H9 (cell line): ENCODE results near the gene LRRC8A. TPM values are rescaled to one million over a fixed set of nuclear protein-coding genes. Genes with fewer than 3 reads are reported as not detected.

Source experiments
- DNase-seq: peaks from one replicate; pipeline ENCODE4 v3.0.0-alpha.2; 2017
- H2AFZ ChIP-seq: one replicate; pipeline ENCODE4 v1.6.1; 2013; ENCODE audit warnings: mild to moderate bottlenecking, low read length, control low read depth, moderate library complexity
- H2AK5ac ChIP-seq: 2 replicates; pipeline ENCODE4 v1.6.1; 2013; ENCODE audit warnings: low read length, control low read depth, mixed read lengths; ENCODE audit not compliant: insufficient read length
- H2BK120ac ChIP-seq: one replicate; pipeline ENCODE4 v1.6.1; 2013; ENCODE audit warnings: low read depth, mild to moderate bottlenecking, low read length, control low read depth, inconsistent platforms; ENCODE audit not compliant: poor library complexity, severe bottlenecking
- H2BK12ac ChIP-seq: 2 replicates; pipeline ENCODE4 v1.6.1; 2013; ENCODE audit warnings: low read length, control low read depth, mixed read lengths, low read depth; ENCODE audit not compliant: insufficient read length
- H2BK15ac ChIP-seq: 2 replicates; pipeline ENCODE4 v1.6.1; 2013; ENCODE audit warnings: low read depth, low read length, control low read depth
- H2BK20ac ChIP-seq: one replicate; pipeline ENCODE4 v1.6.1; 2013; ENCODE audit warnings: low read depth, mild to moderate bottlenecking, low read length, control low read depth, inconsistent platforms; ENCODE audit not compliant: poor library complexity, severe bottlenecking
- H2BK5ac ChIP-seq: 2 replicates; pipeline ENCODE4 v1.6.1; 2013; ENCODE audit warnings: low read length, control low read depth, mixed read lengths; ENCODE audit not compliant: insufficient read length
- H3K14ac ChIP-seq: 2 replicates; pipeline ENCODE4 v1.6.1; 2013; ENCODE audit warnings: low read length, control low read depth; ENCODE audit not compliant: insufficient read depth
- H3K18ac ChIP-seq: 2 replicates; pipeline ENCODE4 v1.6.1; 2013; ENCODE audit warnings: low read depth, mild to moderate bottlenecking, mixed read lengths, low read length, control low read depth; ENCODE audit not compliant: insufficient read length
- H3K23ac ChIP-seq: 2 replicates; pipeline ENCODE4 v1.6.1; 2013; ENCODE audit warnings: low read length, control low read depth, mixed read lengths, low read depth; ENCODE audit not compliant: insufficient read length
- H3K23me2 ChIP-seq: 2 replicates; pipeline ENCODE4 v1.6.1; 2013; ENCODE audit warnings: low read depth, mild to moderate bottlenecking, mixed read lengths, low read length, control low read depth; ENCODE audit not compliant: insufficient read length, poor library complexity, severe bottlenecking
- H3K27ac ChIP-seq: 2 replicates; pipeline ENCODE4 v1.5.1; 2013; ENCODE audit warnings: low read length, control low read depth, mixed read lengths, low read depth; ENCODE audit not compliant: insufficient read length
- H3K27me3 ChIP-seq: 2 replicates; pipeline ENCODE4 v1.6.1; 2013; ENCODE audit warnings: low read length, control low read depth, inconsistent platforms; ENCODE audit not compliant: insufficient read depth
- H3K4ac ChIP-seq: 2 replicates; pipeline ENCODE4 v1.6.1; 2013; ENCODE audit warnings: low read depth, mild to moderate bottlenecking, control low read depth, inconsistent platforms, low read length, moderate library complexity
- H3K4me1 ChIP-seq: 2 replicates; pipeline ENCODE4 v1.6.1; 2013; ENCODE audit warnings: low read length, control low read depth, inconsistent platforms; ENCODE audit not compliant: insufficient read depth
- H3K4me2 ChIP-seq: 2 replicates; pipeline ENCODE4 v1.6.1; 2013; ENCODE audit warnings: low read length, control low read depth, mixed read lengths; ENCODE audit not compliant: insufficient read length, insufficient read depth
- H3K56ac ChIP-seq: 2 replicates; pipeline ENCODE4 v1.6.1; 2013; ENCODE audit warnings: low read depth, mild to moderate bottlenecking, mixed read lengths, low read length, control low read depth; ENCODE audit not compliant: insufficient read length
- H3K79me1 ChIP-seq: 2 replicates; pipeline ENCODE4 v1.6.1; 2013; ENCODE audit warnings: low read depth, mild to moderate bottlenecking, moderate library complexity, low read length, control low read depth, inconsistent platforms; ENCODE audit not compliant: insufficient read depth, poor library complexity, severe bottlenecking
- H3K79me2 ChIP-seq: 2 replicates; pipeline ENCODE4 v1.6.1; 2013; ENCODE audit warnings: low read length, control low read depth, inconsistent platforms; ENCODE audit not compliant: insufficient read depth
- H3K9ac ChIP-seq: 2 replicates; pipeline ENCODE4 v1.6.1; 2013; ENCODE audit warnings: low read length, control low read depth, mixed read lengths; ENCODE audit not compliant: insufficient read length; ENCODE audit errors: extremely low read depth
- H3K9me3 ChIP-seq: one replicate; pipeline ENCODE4 v1.6.1; 2013; ENCODE audit warnings: low read depth, low read length, inconsistent platforms; ENCODE audit not compliant: control insufficient read depth
- H3T11ph ChIP-seq: one replicate; pipeline ENCODE4 v1.6.1; 2013; ENCODE audit warnings: mild to moderate bottlenecking, low read length, control low read depth, inconsistent platforms
- H4K20me1 ChIP-seq: one replicate; pipeline ENCODE4 v1.6.1; 2013; ENCODE audit not compliant: control insufficient read depth, insufficient read length, insufficient read depth
- H4K5ac ChIP-seq: 2 replicates; pipeline ENCODE4 v1.6.1; 2013; ENCODE audit warnings: low read depth, mild to moderate bottlenecking, mixed read lengths, low read length, control low read depth; ENCODE audit not compliant: insufficient read length
- H4K8ac ChIP-seq: replicated peaks from 2 replicates; pipeline ENCODE4 v1.6.1; 2013; ENCODE audit warnings: low read length, control low read depth, mixed read lengths, low read depth; ENCODE audit not compliant: insufficient read length
- H4K91ac ChIP-seq: 2 replicates; pipeline ENCODE4 v1.6.1; 2013; ENCODE audit warnings: low read depth, mild to moderate bottlenecking, moderate library complexity, mixed read lengths, low read length, control low read depth; ENCODE audit not compliant: insufficient read length
- H3K27ac Mint-ChIP-seq, 3 experiments: 2 replicates in 2 of 3; 3 replicates in 1 of 3; pipeline ENCODE4 v1.8.0; 2020 to 2021; ENCODE audit warnings: mixed read lengths in 3 of 3, mild to moderate bottlenecking in 1 of 3, moderate library complexity in 1 of 3
- H3K27me3 Mint-ChIP-seq: 2 replicates; pipeline ENCODE4 v1.8.0; 2021; ENCODE audit warnings: low read depth, mild to moderate bottlenecking, moderate library complexity, mixed read lengths
- H3K36me3 Mint-ChIP-seq, 3 experiments: 2 replicates in 2 of 3; 3 replicates in 1 of 3; pipeline ENCODE4 v1.8.0; 2020 to 2021; ENCODE audit warnings: low read depth in 3 of 3, mixed read lengths in 3 of 3; ENCODE audit not compliant: insufficient read depth in 1 of 3
- H3K4me1 Mint-ChIP-seq, 2 experiments: 2 replicates each; pipeline ENCODE4 v1.8.0; 2020; ENCODE audit warnings: mixed read lengths in 2 of 2
- H3K4me3 Mint-ChIP-seq, 2 experiments: 2 replicates in 1 of 2; 3 replicates in 1 of 2; pipeline ENCODE4 v1.8.0; 2020 to 2021; ENCODE audit warnings: mild to moderate bottlenecking in 2 of 2, mixed read lengths in 2 of 2, moderate library complexity in 1 of 2
- H3K9me3 Mint-ChIP-seq, 2 experiments: 2 replicates in 1 of 2; 3 replicates in 1 of 2; pipeline ENCODE4 v1.8.0; 2020; ENCODE audit warnings: mild to moderate bottlenecking in 2 of 2, mixed read lengths in 2 of 2, moderate library complexity in 1 of 2
- CTCF ChIP-seq: fragments of 200-600 bp; sonication (generic); conservative IDR thresholded peaks from 3 replicates; pipeline ENCODE4 v1.8.0; 2021; ENCODE audit warnings: antibody characterized with exemption, mild to moderate bottlenecking
- WGBS: extraction: QIAGEN DNeasy Blood & Tissue Kit; methylation state at CpG from one replicate; pipeline ENCODE4 v1.1.7; 2013; ENCODE audit warnings: missing lambda C conversion rate, low lambda C conversion rate, mixed read lengths; ENCODE audit not compliant: insufficient read length; ENCODE audit errors: extremely low coverage; 5-methylcytosine and 5-hydroxymethylcytosine counted together
- total RNA-seq: library from RNA; stranded (reverse); gene quantifications from 2 replicates; pipeline ENCODE4 v1.2.1, GENCODE V29; 2021

Gene LRRC8A
- total RNA-seq, 1 experiment from 2014 or later = 76.0 TPM

- Mint-ChIP-seq H3K4me1 (peaks cover 11% of the 10 kb centered on the region in 2 experiments), H3K4me3 (no peak overlapping the region), H3K27me3 (peaks cover 2% of the 10 kb centered on the region; the same call in 1 of the 2 replicates), H3K36me3 (peaks cover 30 to 45% (median 34%) of the 10 kb centered on the region in 3 experiments), H3K27ac (peak overlapping the region in 2 of 3 experiments; percentile 19 to 89; a peak in 3 of 7 replicates), H3K9me3 (no peaks in the 10 kb centered on the region)
- Histone ChIP-seq H3K4ac (no peak overlapping the region), H3K23me2 (no peaks in the 10 kb centered on the region), H2BK5ac (no peak overlapping the region), H3K23ac (no peak overlapping the region), H2AK5ac (no peak overlapping the region), H4K20me1 (no peaks in the 10 kb centered on the region), H3K79me2 (peaks cover 7% of the 10 kb centered on the region; the same call in 1 of the 2 replicates), H3K9ac (no peak overlapping the region), H3K9me3 (no peaks in the 10 kb centered on the region), H4K91ac (no peak overlapping the region), H3K27me3 (no peaks in the 10 kb centered on the region), H2BK120ac (no peak overlapping the region), H2BK20ac (no peak overlapping the region), H4K5ac (no peak overlapping the region), H3K56ac (no peak overlapping the region), H3K79me1 (peaks cover 4% of the 10 kb centered on the region), H3K14ac (no peak overlapping the region), H3K4me1 (peaks cover 3% of the 10 kb centered on the region; the same call in 1 of the 2 replicates), H4K8ac (no peak overlapping the region), H3K4me2 (no peak overlapping the region), H2BK15ac (no peak overlapping the region), H2AFZ (no peak overlapping the region), H3T11ph (no peak overlapping the region), H3K27ac (no peak overlapping the region), H2BK12ac (no peak overlapping the region), H3K18ac (no peak overlapping the region)
- DNase-seq = no peak
- WGBS = no CpG with 5 or more reads among the region's 2 CpGs
- no peak for TF ChIP-seq CTCF
Measured at GRCh38 chr9:128906741-128907140, 24.8 kb downstream of the LRRC8A start.
